ENCODE data around the gene KRTAP5-2.

DNA sequence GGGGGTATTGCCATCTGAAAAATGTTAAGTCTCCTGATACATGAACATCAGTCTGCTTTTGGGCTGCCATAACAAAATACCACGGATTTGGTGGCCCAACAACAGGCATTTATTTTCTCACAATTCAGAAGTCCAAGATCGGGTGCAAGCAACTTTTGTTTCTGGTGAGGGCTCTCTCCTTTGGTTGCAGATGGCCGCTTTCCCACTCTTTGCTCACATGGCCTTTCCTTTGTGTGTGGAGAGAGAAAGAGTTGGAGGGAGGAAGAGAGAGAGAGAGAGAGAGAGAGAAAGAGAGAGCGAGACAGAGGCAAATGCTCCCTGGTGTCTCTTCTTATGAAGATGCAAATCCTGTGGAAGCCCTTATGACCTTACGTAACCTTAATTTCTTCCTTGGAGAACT lies 2.5 kb upstream of the KRTAP5-2 start:
- TF ChIP-seq POLR2A (conservative IDR thresholded peaks at IDR 0.05) (no peak), EZH2 (IDR thresholded peaks at IDR 0.05; ENCODE audit: borderline replicate concordance, low read depth, low read length) (no peak), BACH1 (tag; IDR thresholded peaks at IDR 0.05) (no peak), SMARCC2 (IDR thresholded peaks at IDR 0.05; ENCODE audit: low read depth) (no peak), ELF1 (tag; IDR thresholded peaks at IDR 0.05) (no peak), MYC (IDR thresholded peaks at IDR 0.05; ENCODE audit: low read depth, low read length) (no peak), MYC (CRISPR knock-in tag; IDR thresholded peaks at IDR 0.05; ENCODE audit: borderline replicate concordance, low read depth) (no peak), IRF2 (CRISPR knock-in tag; IDR thresholded peaks at IDR 0.05) (no peak), SRSF9 (IDR thresholded peaks at IDR 0.05; ENCODE audit: borderline replicate concordance, low read depth, low read length) (no peak)
- TF ChIP-seq, protein P1, sequence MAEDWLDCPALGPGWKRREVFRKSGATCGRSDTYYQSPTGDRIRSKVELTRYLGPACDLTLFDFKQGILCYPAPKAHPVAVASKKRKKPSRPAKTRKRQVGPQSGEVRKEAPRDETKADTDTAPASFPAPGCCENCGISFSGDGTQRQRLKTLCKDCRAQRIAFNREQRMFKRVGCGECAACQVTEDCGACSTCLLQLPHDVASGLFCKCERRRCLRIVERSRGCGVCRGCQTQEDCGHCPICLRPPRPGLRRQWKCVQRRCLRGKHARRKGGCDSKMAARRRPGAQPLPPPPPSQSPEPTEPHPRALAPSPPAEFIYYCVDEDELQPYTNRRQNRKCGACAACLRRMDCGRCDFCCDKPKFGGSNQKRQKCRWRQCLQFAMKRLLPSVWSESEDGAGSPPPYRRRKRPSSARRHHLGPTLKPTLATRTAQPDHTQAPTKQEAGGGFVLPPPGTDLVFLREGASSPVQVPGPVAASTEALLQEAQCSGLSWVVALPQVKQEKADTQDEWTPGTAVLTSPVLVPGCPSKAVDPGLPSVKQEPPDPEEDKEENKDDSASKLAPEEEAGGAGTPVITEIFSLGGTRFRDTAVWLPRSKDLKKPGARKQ (CRISPR knock-in tag; IDR thresholded peaks at IDR 0.05): no peak

All from K562 (cell line).